Activated CD8-positive, alpha-beta T cell treated with anti-CD3 and anti-CD28 coated beads for 36 hours (primary cell): ENCODE data around the gene IDH3G. TPM values are rescaled to one million over a fixed set of nuclear protein-coding genes. Genes with fewer than 3 reads are reported as not detected.
"Not testable (repeated sequence)": the region's sequence is repeated elsewhere in the genome, so short reads cannot be mapped to it uniquely, and the experiment has no call there.

ENCODE experiments used
- ATAC-seq: fragments of 200-7000 bp; cut with Tn5 transposase; one replicate; pipeline ENCODE4 v1.10.0; 2021; ENCODE audit warnings: mild to moderate bottlenecking, moderate library complexity
- CTCF ChIA-PET: fragments of 350-600 bp; sonication (Branson Sonifier 250); formaldehyde crosslinking; loops from one replicate; lab custom pipeline; 2021; ENCODE audit warnings: antibody characterized with exemption; lab: Charles Lee
- POLR2A ChIA-PET: fragments of 350-600 bp; sonication (Branson Sonifier 250); formaldehyde crosslinking; loops from one replicate; lab custom pipeline; 2021; ENCODE audit warnings: antibody characterized with exemption; lab: Charles Lee
- DNase-seq: peaks from one replicate; pipeline ENCODE4 v3.0.0-alpha.2; 2020
- H3K27ac Mint-ChIP-seq: one replicate; pipeline ENCODE4 v1.8.0; 2021; ENCODE audit warnings: mild to moderate bottlenecking, mixed read lengths
- H3K27me3 Mint-ChIP-seq: one replicate; pipeline ENCODE4 v1.8.0; 2021; ENCODE audit warnings: mixed read lengths
- H3K36me3 Mint-ChIP-seq: one replicate; pipeline ENCODE4 v1.8.0; 2021; ENCODE audit warnings: low read depth, mixed read lengths
- H3K4me1 Mint-ChIP-seq: one replicate; pipeline ENCODE4 v1.8.0; 2021; ENCODE audit warnings: low read depth, mixed read lengths
- H3K4me3 Mint-ChIP-seq: one replicate; pipeline ENCODE4 v1.8.0; 2021; ENCODE audit warnings: mild to moderate bottlenecking, moderate library complexity, mixed read lengths
- H3K9me3 Mint-ChIP-seq: one replicate; pipeline ENCODE4 v1.8.0; 2021; ENCODE audit warnings: mixed read lengths
- CTCF ChIP-seq: fragments of 200-600 bp; IDR thresholded peaks from one replicate; pipeline ENCODE4 v1.8.0; 2022; ENCODE audit warnings: antibody characterized with exemption, mild to moderate bottlenecking
- intact Hi-C: fragments of 100-400 bp; cut with micrococcal nuclease; formaldehyde crosslinking; loops from one replicate; pipeline ENCODE4 v1.10.0; 2022
- total RNA-seq, 2 experiments: library from RNA; stranded (reverse); gene quantifications; one replicate each; pipeline ENCODE4 v1.2.3, GENCODE V29; 2021

IDH3G gene
- total RNA-seq, 2 experiments from 2014 or later, result 54.3 to 56.9 TPM

- Mint-ChIP-seq H3K27me3 (peaks cover 4% of the 10 kb centered on the region), H3K4me3 (no peak overlapping the region), H3K27ac (no peak overlapping the region), H3K9me3 (no peaks in the 10 kb centered on the region), H3K36me3 (no peaks in the 10 kb centered on the region), H3K4me1 (peaks cover 32% of the 10 kb centered on the region)
- no peak for ATAC-seq
- ChIA-PET POLR2A (no interaction called here), CTCF (no interaction called here)
- intact Hi-C loops, result no loop called here
- TF ChIP-seq CTCF, result no peak
- no peak for DNase-seq
Observed at GRCh38 chrX:153821066-153821465, 26.9 kb upstream of the IDH3G start.

GRCh38 chrX:153820601-153821000 lies 26.4 kb upstream of the IDH3G start:
- H3K4me3 Mint-ChIP-seq, result no peak overlapping the region
- H3K27me3 Mint-ChIP-seq, result peaks cover 4% of the 10 kb centered on the region
- no peak for TF ChIP-seq CTCF
- DNase-seq, result no peak
- intact Hi-C loops, result no loop called here
- no peaks in the 10 kb centered on the region for H3K36me3 Mint-ChIP-seq
- ATAC-seq, result no peak
- H3K4me1 Mint-ChIP-seq, result peaks cover 32% of the 10 kb centered on the region
- H3K27ac Mint-ChIP-seq, result no peak overlapping the region
- ChIA-PET CTCF (no interaction called here), POLR2A (no interaction called here)
- H3K9me3 Mint-ChIP-seq, result no peaks in the 10 kb centered on the region

- peak overlapping the region; percentile 47 for H3K4me3 Mint-ChIP-seq
- ATAC-seq (no peak), DNase-seq (no peak)
- POLR2A ChIA-PET, result interaction anchor here (1.4 kb wide), 1 partner anchor 8 kb away, joined by 3 read pairs; no protein-coding TSS in a partner anchor
- H3K27me3 Mint-ChIP-seq, result peaks cover 4% of the 10 kb centered on the region
- intact Hi-C loops, result no loop called here
- H3K36me3 Mint-ChIP-seq, result no peaks in the 10 kb centered on the region
- CTCF ChIA-PET, result no interaction called here
- H3K27ac Mint-ChIP-seq, result no peak overlapping the region
- no peak for TF ChIP-seq CTCF
- no peaks in the 10 kb centered on the region for H3K9me3 Mint-ChIP-seq
- peaks cover 36% of the 10 kb centered on the region for H3K4me1 Mint-ChIP-seq
Observed at GRCh38 chrX:153819384-153820040, 25.3 kb upstream of the IDH3G start.

GRCh38 chrX:153818571-153819383 lies 24.6 kb upstream of the IDH3G start:
- intact Hi-C loops, result no loop called here
- no peaks in the 10 kb centered on the region for H3K36me3 Mint-ChIP-seq
- CTCF ChIA-PET, result interaction anchor here (1.3 kb wide), 1 partner anchor 55 kb away, joined by 3 read pairs; the partner anchor contains the start of gene PLXNB3
- H3K27ac Mint-ChIP-seq, result no peak overlapping the region
- POLR2A ChIA-PET, result interaction anchor here (1.4 kb wide), 1 partner anchor 9 kb away, joined by 3 read pairs; no protein-coding TSS in a partner anchor
- peaks cover 4% of the 10 kb centered on the region for H3K27me3 Mint-ChIP-seq
- peaks cover 36% of the 10 kb centered on the region for H3K4me1 Mint-ChIP-seq
- peak overlapping the region; percentile 47 for H3K4me3 Mint-ChIP-seq
- no peak for TF ChIP-seq CTCF
- no peaks in the 10 kb centered on the region for H3K9me3 Mint-ChIP-seq
- ATAC-seq, result peak; percentile 82
- DNase-seq, result peak; percentile 48

GRCh38 chrX:153818064-153818463 lies 23.9 kb upstream of the IDH3G start:
- H3K9me3 Mint-ChIP-seq, H3K36me3 Mint-ChIP-seq, intact Hi-C loops, H3K27ac Mint-ChIP-seq, DNase-seq, H3K4me3 Mint-ChIP-seq, ATAC-seq, POLR2A ChIA-PET, H3K27me3 Mint-ChIP-seq: not testable (repeated sequence)
- peaks cover 36% of the 10 kb centered on the region for H3K4me1 Mint-ChIP-seq
- CTCF ChIA-PET, result interaction anchor here (0.6 to 1.3 kb wide), 2 partner anchors 24 to 54 kb away, joined by 3 read pairs; partner anchors contain the start of genes IDH3G, PLXNB3 and SSR4
